HEK293 (cell line): ENCODE measurements around the gene RNF144A.

Source experiments
- CTCF ChIA-PET: fragments of 350-600 bp; formaldehyde crosslinking; extraction: SDS; loops from one replicate; lab custom pipeline; 2021; ENCODE audit warnings: antibody characterized with exemption; lab: Yijun Ruan, JAX
- POLR2A ChIA-PET: fragments of 300-600 bp; formaldehyde crosslinking; extraction: SDS; loops from one replicate; lab custom pipeline; 2020; ENCODE audit warnings: antibody characterized with exemption, inconsistent platforms; lab: Yijun Ruan, JAX
- H3K27ac ChIP-seq: fragments of 200-500 bp; sonication (Bioruptor generic); 2 replicates; pipeline ENCODE4 v1.5.1; 2014; ENCODE audit warnings: low read depth, low read length, control low read depth, inconsistent platforms; ENCODE audit errors: extremely low read depth
- H3K36me3 ChIP-seq, 2 experiments: fragments of 200-500 bp in 1 of 2; sonication (Bioruptor generic) in 1 of 2; 1 replicate in 1 of 2; 2 replicates in 1 of 2; pipeline ENCODE4 v1.5.1; 2014 to 2017; ENCODE audit warnings: inconsistent platforms in 2 of 2, low read length in 2 of 2; ENCODE audit not compliant: control insufficient read depth in 2 of 2, insufficient read depth in 1 of 2
- H3K4me1 ChIP-seq: fragments of 200-500 bp; sonication (Bioruptor generic); 2 replicates; pipeline ENCODE4 v1.5.1; 2014; ENCODE audit warnings: mild to moderate bottlenecking, low read length, inconsistent platforms; ENCODE audit not compliant: control insufficient read depth, insufficient read depth
- H3K4me3 ChIP-seq: 2 replicates; pipeline ENCODE4 v1.5.1; 2011; ENCODE audit warnings: low read depth, mild to moderate bottlenecking, control low read depth, low read length, moderate library complexity
- H3K9me3 ChIP-seq: fragments of 200-500 bp; sonication (Bioruptor generic); 2 replicates; pipeline ENCODE4 v1.5.1; 2014; ENCODE audit warnings: low read depth, low read length, inconsistent platforms; ENCODE audit not compliant: control insufficient read depth, insufficient read depth
- EGR2 ChIP-seq: fragments of 450-650 bp; formaldehyde crosslinking; IDR thresholded peaks from 2 replicates; pipeline ENCODE4 v1.5.1; 2016; ENCODE audit warnings: low read depth, missing biosample characterization, missing genetic modification characterization
- REPIN1 ChIP-seq: fragments of 450-650 bp; formaldehyde crosslinking; IDR thresholded peaks from 2 replicates; pipeline ENCODE4 v1.5.1; 2017; ENCODE audit warnings: missing biosample characterization, missing genetic modification characterization, low read depth
- ZBTB17 ChIP-seq: fragments of 450-650 bp; formaldehyde crosslinking; IDR thresholded peaks from 2 replicates; pipeline ENCODE4 v1.5.1; 2016; ENCODE audit warnings: missing biosample characterization, missing genetic modification characterization
- ZBTB8A ChIP-seq: fragments of 450-650 bp; formaldehyde crosslinking; IDR thresholded peaks from 2 replicates; pipeline ENCODE4 v1.5.1; 2016; ENCODE audit warnings: missing biosample characterization, missing genetic modification characterization
- ZFP37 ChIP-seq: fragments of 450-650 bp; formaldehyde crosslinking; IDR thresholded peaks from 2 replicates; pipeline ENCODE4 v1.5.1; 2016; ENCODE audit warnings: missing biosample characterization, missing genetic modification characterization
- ZFP41 ChIP-seq: fragments of 450-650 bp; formaldehyde crosslinking; IDR thresholded peaks from 2 replicates; pipeline ENCODE4 v1.5.1; 2016; ENCODE audit warnings: missing biosample characterization, missing genetic modification characterization, borderline replicate concordance
- ZNF114 ChIP-seq: fragments of 450-650 bp; formaldehyde crosslinking; IDR thresholded peaks from 2 replicates; pipeline ENCODE4 v1.5.0; 2017; ENCODE audit warnings: missing biosample characterization, missing genetic modification characterization
- ZNF155 ChIP-seq: fragments of 450-650 bp; formaldehyde crosslinking; IDR thresholded peaks from 2 replicates; pipeline ENCODE4 v1.5.1; 2016; ENCODE audit warnings: missing biosample characterization, missing genetic modification characterization
- ZNF394 ChIP-seq: fragments of 450-650 bp; formaldehyde crosslinking; IDR thresholded peaks from 2 replicates; pipeline ENCODE4 v1.5.1; 2016; ENCODE audit warnings: missing biosample characterization, missing genetic modification characterization, mild to moderate bottlenecking, moderate library complexity, borderline replicate concordance
- ZNF629 ChIP-seq: fragments of 450-650 bp; formaldehyde crosslinking; IDR thresholded peaks from 2 replicates; pipeline ENCODE4 v1.5.1; 2017; ENCODE audit warnings: missing biosample characterization, missing genetic modification characterization
- ZNF701 ChIP-seq: fragments of 450-650 bp; formaldehyde crosslinking; IDR thresholded peaks from 2 replicates; pipeline ENCODE4 v1.5.1; 2016; ENCODE audit warnings: missing biosample characterization, missing genetic modification characterization
- ZNF768 ChIP-seq: fragments of 450-650 bp; formaldehyde crosslinking; IDR thresholded peaks from 2 replicates; pipeline ENCODE4 v1.5.1; 2018; ENCODE audit warnings: missing biosample characterization, mild to moderate bottlenecking, missing genetic modification characterization
- ZNF792 ChIP-seq: fragments of 450-650 bp; formaldehyde crosslinking; IDR thresholded peaks from 2 replicates; pipeline ENCODE4 v1.5.1; 2016; ENCODE audit warnings: missing biosample characterization, missing genetic modification characterization
- ZNF837 ChIP-seq: fragments of 450-650 bp; formaldehyde crosslinking; IDR thresholded peaks from 2 replicates; pipeline ENCODE4 v1.5.1; 2016; ENCODE audit warnings: missing biosample characterization, missing genetic modification characterization
- TF ChIP-seq, protein P1 (sequence below): fragments of 450-650 bp; formaldehyde crosslinking; IDR thresholded peaks from 2 replicates; pipeline ENCODE4 v1.5.1; 2016; ENCODE audit warnings: missing biosample characterization, missing genetic modification characterization
- TF ChIP-seq, protein P2 (sequence below): fragments of 450-650 bp; formaldehyde crosslinking; IDR thresholded peaks from 2 replicates; pipeline ENCODE4 v1.5.1; 2016; ENCODE audit warnings: missing biosample characterization, missing genetic modification characterization
- TF ChIP-seq, protein P3 (sequence below): fragments of 450-650 bp; formaldehyde crosslinking; IDR thresholded peaks from 2 replicates; pipeline ENCODE4 v1.5.1; 2016; ENCODE audit warnings: missing biosample characterization, missing genetic modification characterization
- TF ChIP-seq, protein P4 (sequence below): fragments of 450-650 bp; formaldehyde crosslinking; IDR thresholded peaks from 2 replicates; pipeline ENCODE4 v1.5.1; 2016; ENCODE audit warnings: missing biosample characterization, missing genetic modification characterization

The RNF144A gene

DNA sequence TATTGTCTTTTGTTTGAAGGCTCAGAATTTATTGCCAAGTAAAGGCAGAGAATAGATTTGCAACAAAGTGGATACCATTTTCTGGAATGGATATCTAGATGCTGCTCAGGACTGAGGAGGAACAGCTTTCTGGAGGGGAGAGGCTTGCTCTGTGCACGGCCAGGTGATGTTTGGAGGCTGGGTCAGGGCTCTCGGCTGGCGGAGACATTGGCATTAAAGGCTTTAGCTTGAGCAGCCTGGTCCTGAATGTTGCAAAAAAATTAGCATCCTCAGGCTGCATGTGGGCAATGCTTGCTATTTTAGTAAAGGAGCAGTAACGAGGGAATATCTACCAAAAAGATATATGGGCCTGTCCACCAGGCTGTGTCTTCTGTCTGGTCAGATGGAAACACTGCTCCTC, 20.4 kb downstream of the RNF144A start:
- H3K36me3 ChIP-seq, result peaks cover 0 to 13% of the 10 kb centered on the region in 2 experiments; a peak in 1 of 3 replicates
- no peak for TF ChIP-seq ZNF792 (tag by site-specific recombination)
- TF ChIP-seq EGR2 (tag by site-specific recombination), result no peak
- TF ChIP-seq, protein P1, sequence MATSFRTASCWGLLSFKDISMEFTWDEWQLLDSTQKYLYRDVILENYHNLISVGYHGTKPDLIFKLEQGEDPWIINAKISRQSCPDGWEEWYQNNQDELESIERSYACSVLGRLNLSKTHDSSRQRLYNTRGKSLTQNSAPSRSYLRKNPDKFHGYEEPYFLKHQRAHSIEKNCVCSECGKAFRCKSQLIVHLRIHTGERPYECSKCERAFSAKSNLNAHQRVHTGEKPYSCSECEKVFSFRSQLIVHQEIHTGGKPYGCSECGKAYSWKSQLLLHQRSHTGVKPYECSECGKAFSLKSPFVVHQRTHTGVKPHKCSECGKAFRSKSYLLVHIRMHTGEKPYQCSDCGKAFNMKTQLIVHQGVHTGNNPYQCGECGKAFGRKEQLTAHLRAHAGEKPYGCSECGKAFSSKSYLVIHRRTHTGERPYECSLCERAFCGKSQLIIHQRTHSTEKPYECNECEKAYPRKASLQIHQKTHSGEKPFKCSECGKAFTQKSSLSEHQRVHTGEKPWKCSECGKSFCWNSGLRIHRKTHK (tag by site-specific recombination), result no peak
- TF ChIP-seq, protein P2, sequence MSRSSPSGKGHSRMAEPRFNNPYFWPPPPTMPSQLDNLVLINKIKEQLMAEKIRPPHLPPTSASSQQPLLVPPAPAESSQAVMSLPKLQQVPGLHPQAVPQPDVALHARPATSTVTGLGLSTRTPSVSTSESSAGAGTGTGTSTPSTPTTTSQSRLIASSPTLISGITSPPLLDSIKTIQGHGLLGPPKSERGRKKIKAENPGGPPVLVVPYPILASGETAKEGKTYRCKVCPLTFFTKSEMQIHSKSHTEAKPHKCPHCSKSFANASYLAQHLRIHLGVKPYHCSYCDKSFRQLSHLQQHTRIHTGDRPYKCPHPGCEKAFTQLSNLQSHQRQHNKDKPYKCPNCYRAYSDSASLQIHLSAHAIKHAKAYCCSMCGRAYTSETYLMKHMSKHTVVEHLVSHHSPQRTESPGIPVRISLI (tag by site-specific recombination), result no peak
- no peak for TF ChIP-seq ZNF394 (tag by site-specific recombination)
- TF ChIP-seq, all 188 proteins: peak for 0
- CTCF ChIA-PET, result no interaction called here
- Histone ChIP-seq H3K9me3 (no peaks in the 10 kb centered on the region), H3K27ac (no peak overlapping the region), H3K4me1 (no peaks in the 10 kb centered on the region), H3K4me3 (no peak overlapping the region)
- POLR2A ChIA-PET, result no interaction called here

DNA sequence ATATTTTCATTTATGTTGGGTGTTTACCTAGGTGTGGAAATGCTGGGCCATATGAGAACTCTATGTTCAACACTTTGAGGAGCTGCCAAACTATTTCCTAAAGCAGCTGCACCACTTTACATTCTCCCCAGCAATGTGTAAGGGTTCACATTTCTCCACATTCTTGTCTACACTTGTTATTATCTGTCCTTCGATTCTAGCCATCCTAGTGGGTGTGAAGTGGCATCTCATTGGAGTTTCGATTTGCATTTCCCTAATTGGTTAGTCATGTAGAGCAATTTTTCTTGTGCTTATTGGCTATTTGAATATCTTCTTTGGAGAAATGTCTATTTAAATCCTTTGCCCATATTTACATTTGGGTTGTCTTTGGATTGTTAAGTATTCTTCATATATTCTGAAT, 21.9 kb downstream of the RNF144A start:
- TF ChIP-seq ZNF768 (tag by site-specific recombination), result no peak
- TF ChIP-seq ZFP37 (tag by site-specific recombination), result no peak
- TF ChIP-seq, protein P3, sequence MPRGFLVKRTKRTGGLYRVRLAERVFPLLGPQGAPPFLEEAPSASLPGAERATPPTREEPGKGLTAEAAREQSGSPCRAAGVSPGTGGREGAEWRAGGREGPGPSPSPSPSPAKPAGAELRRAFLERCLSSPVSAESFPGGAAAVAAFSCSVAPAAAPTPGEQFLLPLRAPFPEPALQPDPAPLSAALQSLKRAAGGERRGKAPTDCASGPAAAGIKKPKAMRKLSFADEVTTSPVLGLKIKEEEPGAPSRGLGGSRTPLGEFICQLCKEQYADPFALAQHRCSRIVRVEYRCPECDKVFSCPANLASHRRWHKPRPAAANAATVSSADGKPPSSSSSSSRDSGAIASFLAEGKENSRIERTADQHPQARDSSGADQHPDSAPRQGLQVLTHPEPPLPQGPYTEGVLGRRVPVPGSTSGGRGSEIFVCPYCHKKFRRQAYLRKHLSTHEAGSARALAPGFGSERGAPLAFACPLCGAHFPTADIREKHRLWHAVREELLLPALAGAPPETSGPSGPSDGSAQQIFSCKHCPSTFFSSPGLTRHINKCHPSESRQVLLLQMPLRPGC, result no peak
- TF ChIP-seq ZBTB17 (tag by site-specific recombination), result no peak
- TF ChIP-seq, protein P4, sequence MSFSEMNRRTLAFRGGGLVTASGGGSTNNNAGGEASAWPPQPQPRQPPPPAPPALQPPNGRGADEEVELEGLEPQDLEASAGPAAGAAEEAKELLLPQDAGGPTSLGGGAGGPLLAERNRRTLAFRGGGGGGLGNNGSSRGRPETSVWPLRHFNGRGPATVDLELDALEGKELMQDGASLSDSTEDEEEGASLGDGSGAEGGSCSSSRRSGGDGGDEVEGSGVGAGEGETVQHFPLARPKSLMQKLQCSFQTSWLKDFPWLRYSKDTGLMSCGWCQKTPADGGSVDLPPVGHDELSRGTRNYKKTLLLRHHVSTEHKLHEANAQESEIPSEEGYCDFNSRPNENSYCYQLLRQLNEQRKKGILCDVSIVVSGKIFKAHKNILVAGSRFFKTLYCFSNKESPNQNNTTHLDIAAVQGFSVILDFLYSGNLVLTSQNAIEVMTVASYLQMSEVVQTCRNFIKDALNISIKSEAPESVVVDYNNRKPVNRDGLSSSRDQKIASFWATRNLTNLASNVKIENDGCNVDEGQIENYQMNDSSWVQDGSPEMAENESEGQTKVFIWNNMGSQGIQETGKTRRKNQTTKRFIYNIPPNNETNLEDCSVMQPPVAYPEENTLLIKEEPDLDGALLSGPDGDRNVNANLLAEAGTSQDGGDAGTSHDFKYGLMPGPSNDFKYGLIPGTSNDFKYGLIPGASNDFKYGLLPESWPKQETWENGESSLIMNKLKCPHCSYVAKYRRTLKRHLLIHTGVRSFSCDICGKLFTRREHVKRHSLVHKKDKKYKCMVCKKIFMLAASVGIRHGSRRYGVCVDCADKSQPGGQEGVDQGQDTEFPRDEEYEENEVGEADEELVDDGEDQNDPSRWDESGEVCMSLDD, result no peak
- no peak for TF ChIP-seq ZNF114 (tag by site-specific recombination)
- no peak for TF ChIP-seq ZFP41
- TF ChIP-seq ZNF629 (tag by site-specific recombination), result no peak
- no peak for TF ChIP-seq ZNF155 (tag by site-specific recombination)
- TF ChIP-seq ZNF837 (tag by site-specific recombination), result no peak
- no peak for TF ChIP-seq ZBTB8A (tag by site-specific recombination)
- no peak for TF ChIP-seq REPIN1
- no peak for TF ChIP-seq ZNF701 (tag by site-specific recombination)
- TF ChIP-seq, protein P1 (tag by site-specific recombination), result no peak
- ChIA-PET CTCF (no interaction called here), POLR2A (no interaction called here)
- H3K27ac ChIP-seq, result no peak overlapping the region
- peaks cover 0 to 18% of the 10 kb centered on the region in 2 experiments; a peak in 1 of 3 replicates for H3K36me3 ChIP-seq
- no peaks in the 10 kb centered on the region for H3K9me3 ChIP-seq
- no peak overlapping the region for H3K4me3 ChIP-seq
- no peaks in the 10 kb centered on the region for H3K4me1 ChIP-seq
